Measurements from ENCODE around the gene GPR34.
"Not testable (repeated sequence)": the region's sequence is repeated elsewhere in the genome, so short reads cannot be mapped to it uniquely, and the experiment has no call there.

GPR34 gene

DNA sequence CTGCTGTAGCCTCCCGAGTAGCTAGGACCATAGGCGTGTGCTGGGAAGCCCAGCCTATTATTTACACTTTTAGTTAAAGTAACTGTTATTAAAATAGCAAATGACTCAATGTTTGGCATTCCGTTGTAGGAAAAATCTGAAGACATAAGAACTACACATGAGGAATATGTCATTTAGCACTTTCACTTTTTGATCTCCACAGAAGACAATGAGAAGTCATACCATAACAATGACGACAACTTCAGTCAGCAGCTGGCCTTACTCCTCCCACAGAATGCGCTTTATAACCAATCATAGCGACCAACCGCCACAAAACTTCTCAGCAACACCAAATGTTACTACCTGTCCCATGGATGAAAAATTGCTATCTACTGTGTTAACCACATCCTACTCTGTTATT lies 6.7 kb downstream of the GPR34 start:
- no peak for DNase-seq

DNA sequence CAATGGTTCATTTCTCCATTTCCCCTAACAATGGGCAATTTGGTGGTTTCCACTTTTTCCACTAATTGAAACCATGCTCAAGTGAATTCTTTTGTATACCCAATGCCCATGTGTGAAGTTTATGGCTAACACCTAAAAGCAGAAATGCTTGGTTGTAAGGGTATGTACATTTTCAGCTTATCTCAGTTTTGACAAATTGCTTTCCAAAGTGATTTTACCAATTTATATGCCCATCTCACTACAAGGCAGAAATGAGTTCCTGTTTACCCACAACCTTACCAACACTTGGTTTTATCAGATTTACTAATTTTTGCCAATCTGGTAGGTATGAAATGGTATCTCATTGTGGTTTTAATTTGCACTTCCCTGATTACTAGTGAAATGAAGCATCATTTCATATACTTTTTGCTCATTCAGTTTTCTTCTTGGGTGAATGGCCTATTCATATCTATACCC lies 14.8 kb downstream of the GPR34 start:
- no peak for DNase-seq

DNA sequence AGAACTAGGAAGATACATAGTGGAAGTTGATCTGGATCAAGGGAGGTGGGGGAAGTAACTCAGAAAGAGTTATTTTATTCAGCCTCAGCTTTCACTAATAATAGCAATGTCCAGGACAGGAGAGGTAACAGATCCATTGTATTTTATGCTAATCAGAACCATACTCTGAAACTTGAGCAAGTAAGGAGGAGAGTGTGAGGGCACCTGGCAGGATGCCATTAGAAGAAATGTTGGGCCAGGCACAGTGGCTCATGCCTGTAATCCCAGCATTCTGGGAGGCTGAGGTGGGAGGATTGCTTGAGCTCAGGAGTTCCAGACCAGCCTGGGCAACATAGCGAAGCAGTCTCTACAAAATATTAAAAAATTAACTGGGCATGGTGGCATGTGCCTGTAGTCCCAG lies 16.3 kb downstream of the GPR34 start:
- DNase-seq: no peak

DNA sequence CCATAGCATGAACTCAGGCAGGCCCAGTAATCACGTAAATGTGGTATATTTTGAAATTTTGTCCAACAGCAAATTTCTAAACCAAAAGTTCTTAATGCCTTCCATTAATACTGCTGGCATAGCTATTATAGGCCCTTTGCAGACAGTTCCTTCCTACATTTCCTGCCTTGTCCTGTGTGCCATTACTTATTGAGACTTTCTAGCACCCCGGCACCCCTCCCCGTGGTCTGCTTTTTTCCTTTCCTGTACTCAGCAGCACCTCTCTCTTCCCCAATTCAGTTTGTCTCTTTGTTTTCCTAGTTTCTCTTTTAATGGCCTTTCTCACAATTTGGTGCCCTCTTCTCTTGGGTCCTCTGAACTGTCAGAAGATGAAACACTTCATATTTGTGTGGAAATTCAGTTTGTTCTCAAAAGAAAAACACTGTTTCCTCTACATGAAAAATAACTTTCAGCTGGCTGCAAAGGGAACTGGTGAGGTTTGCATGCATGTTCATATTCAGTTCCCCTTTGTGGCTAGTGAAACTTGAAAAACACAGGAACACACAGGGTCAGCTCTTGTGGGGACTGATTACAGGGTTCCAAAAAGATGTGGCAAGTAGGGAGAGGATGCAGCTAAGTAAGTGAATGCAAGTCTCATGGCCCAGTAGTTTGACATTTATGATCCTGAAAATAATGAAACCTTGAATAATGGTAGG lies 17.1 kb downstream of the GPR34 start:
- no peak for DNase-seq

DNA sequence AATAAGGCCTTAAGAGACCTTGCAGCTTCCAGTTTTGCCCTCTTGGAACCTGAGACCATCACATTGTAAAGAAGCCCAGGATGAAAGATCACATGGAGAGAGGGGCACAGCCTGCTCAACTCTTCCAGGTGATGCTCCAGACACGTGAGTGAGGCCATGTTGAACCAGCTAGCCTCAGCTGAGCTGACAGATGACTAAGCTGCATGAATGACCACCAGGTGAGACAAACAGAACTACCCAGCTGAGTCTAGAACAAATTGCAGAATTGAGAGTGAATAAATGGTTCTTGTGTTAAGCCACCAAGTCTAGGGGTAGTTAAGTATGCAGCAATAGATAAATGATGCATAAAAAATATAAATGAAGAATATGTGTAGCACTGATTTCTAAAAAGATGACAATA lies 18.4 kb downstream of the GPR34 start:
- no peak for DNase-seq

DNA sequence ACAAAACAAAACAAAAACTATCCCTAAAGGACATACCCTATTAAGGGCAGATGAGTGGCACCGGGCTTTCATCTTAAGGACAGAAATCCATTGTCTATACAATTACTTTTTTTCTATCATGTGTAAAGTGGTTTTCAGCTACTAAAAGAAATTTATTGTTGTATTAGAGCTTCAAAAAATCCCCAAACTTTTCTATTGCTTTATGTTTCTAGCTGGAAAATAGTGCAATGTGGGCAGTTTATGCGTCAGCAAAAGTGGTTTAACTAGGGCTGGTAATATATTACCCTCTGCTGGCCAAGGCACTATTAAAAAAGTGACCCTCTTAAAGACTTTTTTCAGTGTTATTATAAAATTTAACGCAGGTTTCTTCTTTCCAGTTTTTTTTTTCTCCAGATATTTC lies 19.7 kb downstream of the GPR34 start:
- DNase-seq: no peak

DNA sequence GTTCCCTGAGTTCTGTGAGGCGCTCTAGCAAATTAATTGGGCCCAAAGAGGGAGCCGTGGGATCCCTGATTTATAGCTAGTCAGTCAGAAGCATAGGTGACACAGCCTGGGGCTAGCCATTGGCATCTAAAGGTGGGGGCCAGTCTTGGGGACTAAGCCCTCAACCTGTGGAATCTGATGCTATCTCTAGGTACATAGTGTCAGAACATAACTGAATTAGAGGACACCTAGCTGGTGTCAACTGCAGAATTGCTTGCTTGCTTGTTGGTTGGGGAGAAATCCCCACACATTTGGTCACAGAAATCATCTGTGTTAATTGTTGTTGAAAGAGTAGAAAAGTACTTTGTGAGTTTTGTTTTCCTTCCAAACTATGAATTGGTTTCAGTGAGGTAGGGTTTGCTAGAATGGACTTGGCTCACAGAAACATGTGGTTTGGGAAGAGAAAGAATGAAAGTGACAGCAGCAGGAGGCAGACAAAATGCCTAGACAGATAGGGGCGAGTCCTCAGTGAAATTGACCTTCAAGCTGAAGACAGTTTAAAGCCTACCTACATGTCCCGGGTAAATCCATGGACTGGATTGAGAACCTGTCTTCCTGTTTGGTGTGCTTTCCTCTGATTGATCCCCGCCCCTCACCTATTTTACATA lies 22.4 kb downstream of the GPR34 start:
- DNase-seq: no peak

DNA sequence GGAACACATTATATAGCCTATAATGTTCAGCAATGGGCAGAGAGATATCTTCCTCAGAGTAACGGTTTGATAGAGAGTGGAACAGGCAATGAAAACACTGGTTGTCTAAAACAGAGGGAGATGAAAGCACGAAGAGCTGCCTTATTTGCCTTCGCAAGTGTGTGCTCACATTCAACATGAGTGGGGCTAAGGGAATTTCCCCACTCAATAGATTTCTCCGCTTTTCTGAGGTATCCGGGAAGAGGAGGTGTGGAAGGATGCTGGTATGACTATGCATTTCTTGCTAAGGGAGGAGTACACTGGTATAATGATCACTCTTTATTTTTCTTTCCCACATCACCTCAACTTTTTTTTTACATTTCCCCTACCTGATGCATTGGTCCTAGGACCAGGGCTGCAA lies 27.4 kb downstream of the GPR34 start:
- DNase-seq: no peak

DNA sequence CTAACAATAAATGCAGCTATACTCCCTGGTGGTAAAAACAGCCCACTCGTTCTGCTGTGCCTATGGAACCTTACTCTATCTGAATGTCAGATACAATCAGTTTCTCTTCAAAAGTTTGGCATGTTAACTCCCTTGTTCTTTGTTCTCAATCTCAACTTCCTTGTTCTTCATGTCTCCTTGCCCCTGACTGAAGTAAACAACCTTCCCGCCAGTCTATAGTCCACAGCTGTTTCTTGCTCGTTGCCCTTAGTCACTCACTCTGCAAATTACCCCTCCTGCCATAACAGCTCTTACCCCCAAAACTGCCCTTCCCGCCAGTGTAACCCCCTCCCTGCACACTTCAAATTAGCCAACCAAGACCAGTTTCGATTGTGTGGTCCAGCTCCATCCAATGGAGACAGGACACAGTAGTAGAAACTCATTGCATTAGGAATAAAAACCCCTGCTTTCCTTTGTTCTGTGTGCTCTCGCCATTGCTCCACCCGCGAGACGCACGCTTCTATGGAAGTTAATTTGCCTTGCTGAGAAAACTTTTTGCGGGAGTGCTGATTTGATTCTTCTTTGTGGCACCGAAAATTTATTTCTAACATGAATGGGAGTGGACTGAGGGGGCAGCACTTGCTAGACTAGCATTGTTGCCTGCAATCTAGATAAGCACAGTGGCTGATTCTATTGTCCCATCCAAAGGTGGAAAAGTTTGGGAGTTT lies 28.1 kb downstream of the GPR34 start:
- DNase-seq: no peak

DNA sequence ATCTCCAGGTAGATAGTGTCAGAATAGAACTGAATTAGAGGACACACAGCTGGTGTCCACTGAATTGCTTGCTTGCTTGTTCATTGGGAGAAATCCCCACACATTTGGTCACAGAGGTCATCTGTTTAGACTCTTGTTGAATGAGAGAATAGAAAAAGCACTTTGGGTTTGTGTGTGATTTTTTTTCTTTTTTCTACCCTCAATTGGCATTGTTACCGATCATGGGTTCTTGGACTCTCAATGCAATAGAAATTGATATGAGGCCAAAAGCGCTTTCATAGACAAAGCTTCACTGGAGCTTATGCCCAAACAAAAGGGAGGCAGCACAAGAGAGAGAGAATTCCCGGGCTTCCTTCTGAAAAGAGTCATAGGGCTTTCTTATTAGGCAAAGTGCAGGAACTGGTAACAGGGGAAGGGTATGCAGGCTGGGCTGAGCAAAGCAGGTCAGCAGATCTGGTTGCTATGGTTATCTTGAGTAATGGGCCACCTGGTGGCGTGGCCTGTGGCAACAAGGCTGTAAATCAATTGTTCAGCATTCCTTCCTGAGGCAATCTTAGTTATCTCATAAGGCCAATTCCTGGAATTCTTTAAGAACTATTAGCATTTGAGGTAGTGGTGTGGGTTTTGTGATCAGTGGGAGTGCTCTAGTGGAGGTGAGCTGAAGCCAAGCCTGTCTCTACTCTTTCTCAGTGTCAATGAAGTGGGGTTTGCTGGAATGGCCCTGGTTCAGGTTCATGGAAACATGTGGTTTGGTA lies 29.9 kb downstream of the GPR34 start:
- no peak for DNase-seq

DNA sequence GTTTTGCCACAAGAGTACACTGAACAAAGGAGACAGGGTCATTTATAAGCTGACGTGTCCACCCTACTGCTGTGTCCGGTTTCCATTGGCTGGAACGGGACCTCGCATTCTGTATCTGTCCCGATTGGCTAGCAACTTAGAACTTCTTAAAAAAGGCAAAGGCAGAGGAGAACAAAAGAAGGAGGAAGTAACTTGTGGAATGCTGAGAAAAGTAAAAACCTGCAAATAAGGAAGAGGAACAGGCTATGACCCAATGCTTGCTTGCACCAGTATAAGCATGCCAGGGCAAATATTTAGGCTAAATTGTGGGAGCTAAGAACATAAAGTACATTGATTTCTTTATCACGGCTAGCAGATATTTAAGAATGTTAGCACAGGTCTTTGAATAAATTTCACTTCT lies 30.8 kb downstream of the GPR34 start:
- not testable (repeated sequence) for DNase-seq

DNA sequence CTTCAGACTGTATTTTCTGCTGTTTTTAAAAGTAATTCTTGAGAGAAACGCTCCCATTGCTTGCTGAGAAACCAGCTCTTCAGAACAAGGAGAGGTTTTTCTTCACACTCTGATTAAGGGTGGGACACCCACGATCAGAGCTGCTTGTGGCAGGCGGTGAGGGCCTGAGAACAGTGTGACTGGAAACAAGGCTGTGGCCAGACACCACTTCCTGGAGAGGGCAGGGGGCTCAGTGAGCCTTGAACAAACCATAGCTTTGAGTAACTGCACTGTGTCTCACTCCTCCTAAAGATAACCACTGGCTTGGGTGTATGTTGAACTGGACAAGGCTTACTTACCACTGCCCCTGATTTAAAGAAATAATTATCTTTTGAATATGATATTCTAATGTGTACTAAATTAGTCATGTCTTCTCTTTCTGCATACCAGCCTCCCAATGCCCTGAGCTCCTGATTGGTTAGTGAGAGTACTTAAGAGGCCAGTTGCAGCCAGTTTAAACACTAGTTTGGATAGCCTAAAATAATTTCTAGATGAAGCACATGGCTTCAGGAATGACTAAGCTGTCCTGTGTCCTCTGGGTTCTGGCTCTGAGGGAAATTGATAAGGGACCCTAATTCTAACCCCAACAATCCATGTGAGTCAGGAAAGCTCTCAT lies 31.5 kb downstream of the GPR34 start:
- DNase-seq: no peak

DNA sequence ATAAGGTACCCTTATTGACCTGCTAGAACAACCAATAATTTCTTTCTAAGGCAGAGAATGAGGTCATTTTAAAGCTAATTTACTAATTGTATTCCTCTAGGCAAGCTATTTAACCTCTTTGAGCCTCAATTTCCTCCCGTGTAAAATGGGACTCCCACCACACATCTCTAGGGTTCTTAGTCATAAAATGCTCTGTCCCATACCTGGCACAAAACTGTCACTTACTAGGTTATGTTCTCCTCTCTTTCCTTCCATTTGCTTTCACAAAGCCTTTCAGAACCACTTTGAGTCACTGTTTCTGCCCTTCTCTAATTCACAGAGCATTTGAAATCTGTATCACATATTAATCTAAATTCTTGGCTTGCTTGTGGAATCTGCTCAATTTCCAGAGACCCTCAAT lies 32.8 kb downstream of the GPR34 start:
- no peak for DNase-seq

DNA sequence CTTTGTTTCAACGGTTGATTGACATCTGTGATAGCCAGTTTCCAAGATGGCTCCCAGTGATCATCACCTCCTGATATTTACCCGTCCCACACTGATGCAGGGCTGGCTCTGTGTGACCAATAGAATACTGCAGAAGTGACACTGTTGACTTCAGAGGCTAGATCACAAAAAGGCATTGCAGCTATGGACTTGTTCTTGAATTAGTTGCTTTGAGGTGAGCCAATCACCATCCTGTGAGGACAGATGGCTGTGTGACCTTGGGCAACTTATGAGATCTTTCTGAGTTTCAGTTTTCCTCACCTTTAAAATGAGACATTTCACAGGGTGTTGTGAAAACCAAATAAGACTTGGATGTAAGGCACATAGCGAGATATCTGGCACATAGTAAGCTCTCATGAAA lies 33.4 kb downstream of the GPR34 start:
- no peak for DNase-seq

DNA sequence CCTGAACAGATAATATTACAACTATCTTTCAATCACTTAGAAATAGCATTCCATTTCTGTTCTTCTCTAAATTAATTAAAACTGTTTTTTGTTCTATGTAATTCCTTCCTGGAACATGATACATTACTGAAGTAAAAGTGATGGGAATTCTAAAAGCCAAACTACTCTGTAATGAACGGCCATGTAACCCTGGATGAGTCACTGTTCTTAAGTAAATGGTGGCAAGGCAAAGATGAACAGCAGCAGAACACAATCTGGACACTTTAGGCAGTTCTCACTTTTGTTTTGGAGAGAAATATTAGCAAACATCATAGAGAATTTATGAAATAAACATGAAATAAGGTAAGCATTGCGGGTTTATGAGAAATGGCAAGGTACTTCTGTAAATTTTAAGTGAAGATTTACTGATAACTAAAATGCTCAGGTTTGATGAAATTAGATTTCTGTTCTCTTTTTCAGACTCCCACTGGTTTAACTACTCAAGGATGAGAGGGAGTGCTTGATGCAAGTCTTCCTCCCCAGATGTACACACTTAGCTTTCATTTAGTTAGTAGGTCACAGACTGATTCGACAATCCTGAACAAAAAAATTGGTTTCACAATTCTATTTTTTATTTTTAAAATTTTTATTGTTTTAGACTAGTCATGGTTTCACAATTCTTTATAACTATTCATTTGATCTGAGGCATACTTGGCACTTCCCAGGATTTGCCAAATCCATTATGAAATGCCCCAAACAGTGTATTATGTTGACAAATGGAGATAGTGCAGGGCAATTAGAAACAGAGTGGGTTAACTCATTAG lies 34.2 kb downstream of the GPR34 start:
- DNase-seq: no peak

DNA sequence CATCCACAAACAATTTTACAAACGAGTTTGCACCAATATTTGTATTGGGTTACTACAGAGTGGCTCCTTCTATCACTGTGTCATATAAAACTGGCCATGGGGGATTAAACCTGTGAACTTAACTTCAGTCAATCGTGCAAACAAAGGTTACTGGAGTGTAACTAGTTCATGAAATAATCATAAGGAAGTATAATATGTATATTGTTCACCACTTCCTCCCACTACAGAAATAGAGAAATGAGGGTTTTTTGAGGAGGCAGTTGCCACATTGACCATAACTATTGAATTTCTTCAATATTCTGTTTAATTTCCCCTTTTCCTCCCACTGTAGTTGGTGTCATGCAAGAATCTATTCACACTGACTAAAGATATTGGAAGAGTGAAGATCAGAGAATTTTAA lies 35.1 kb downstream of the GPR34 start, which contains the start of gene GPR82:
TSS of gene GPR82 (plus strand) at position 356 of the 400 bp plus-strand sequence. CDS start 2,846 bp downstream, outside the sequence.
- no peak for DNase-seq

DNA sequence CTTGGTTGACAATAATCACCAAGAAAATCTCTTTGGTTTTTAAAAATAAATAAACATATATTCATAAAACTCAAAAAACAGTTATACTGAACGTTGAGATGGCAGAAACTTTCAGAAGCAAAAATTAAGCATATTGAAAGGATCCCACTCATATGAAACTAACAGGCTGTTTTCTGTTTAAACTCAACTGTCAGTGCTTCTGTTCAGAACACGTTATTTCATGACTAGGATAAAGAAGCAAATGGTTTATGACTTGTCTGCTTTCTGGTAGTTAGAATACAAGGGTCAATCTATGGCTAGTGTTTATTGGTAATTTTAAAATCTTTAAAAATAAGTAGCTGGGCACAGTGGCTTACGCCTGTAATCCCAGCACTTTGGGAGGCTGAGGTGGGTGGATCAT lies 39.4 kb downstream of the GPR34 start:
- DNase-seq: no peak

DNA sequence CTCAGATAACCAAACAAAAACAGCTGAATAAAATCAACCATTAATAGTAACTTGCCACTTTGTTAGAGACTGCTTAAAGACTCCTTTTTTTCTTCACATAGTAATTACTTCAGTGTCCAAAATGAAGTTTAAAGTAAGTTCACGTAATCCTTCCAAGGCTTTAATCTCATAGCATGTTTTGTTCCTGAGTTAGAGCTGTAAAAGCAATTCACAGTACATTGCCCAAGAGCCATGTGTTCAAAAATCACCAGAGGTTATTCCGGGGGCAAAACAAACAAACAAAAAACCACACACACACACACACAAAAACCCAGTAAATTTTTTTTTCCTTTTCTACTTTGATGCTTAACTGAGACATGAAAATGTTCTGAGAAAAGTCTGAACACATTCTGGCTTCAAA lies 41.3 kb downstream of the GPR34 start:
- DNase-seq: no peak

DNA sequence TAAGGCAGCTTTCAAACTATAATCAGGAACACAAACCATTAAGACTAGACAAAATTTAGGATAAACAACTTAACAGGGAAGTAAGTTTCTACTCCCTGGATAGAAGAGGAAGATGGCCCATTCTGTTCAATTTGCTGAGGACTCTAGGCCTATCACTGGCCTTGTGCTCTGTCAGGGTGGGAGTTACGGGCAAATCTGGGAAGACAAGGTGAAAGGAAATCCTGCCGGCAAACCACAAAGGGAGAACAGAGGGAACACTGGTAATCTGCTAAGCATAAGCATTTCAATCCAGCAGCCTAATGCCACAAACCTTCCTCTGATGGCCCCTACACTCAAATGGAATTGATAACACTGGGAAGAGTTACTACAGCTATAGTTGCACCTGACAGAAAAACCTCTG lies 43.5 kb downstream of the GPR34 start:
- DNase-seq: no peak

DNA sequence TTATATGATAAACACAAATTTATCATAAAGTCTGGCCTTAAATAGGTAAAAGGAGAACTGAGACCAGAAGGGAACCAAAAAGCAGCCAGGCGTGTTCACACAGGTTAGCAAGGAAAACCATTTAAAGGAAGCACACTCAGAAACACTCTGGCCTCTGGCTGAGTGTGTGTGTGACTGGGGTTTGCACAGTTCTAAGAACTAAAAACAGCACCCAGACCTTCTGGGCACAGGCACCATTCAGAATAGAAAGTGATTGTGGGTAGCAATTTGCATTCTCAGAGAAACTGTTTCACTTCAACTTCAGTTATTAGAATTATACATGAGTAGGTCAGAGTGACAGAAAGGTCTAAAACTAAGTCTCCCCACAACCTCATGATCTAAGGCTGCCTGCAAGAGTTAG lies 45.2 kb downstream of the GPR34 start:
- no peak for DNase-seq

DNA sequence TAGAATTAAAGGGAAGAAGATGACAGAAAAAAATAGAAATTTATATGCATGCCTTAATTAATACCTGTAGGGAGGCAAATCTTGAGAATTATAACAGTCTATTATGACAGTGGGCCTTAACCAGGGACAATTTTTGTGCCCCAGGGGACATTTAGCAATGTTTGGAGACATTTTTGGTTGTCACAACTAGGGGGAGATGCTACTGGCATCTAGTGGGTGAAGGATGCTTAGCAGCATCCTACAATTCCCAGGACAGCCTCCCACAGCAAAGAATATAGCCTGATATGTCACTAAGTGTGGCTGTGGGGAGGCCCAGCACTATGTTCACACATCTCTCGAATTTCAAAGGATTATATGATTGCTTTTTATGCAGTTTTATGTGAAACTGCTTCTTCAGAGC lies 45.8 kb downstream of the GPR34 start:
- no peak for DNase-seq

DNA sequence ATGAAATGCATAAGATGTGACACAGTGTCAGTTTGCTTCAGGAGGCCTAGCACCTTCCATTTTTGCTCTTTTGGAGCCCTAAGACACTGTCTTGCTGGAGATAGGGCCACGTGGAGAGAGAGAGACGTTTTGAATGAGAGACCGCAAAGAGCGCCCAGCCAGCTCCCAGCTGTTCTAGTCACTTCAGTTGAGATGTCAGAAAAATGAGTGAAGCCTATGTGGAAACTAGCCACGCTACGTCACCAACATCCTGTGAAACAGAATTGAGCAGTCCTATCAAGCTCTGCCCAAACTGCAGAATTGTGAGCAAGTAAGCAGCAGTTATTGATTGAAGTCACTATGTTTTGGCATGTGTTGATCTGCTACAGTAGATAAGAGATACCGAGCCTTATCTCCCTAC lies 48.3 kb downstream of the GPR34 start:
- DNase-seq: no peak
